Measurements from ENCODE around the gene SERPINA3. TPM values are rescaled to one million over a fixed set of nuclear protein-coding genes. Genes with fewer than 3 reads are reported as not detected.

SERPINA3 gene
- total and polyA plus RNA-seq, 2 experiments from 2014 or later, result 0.75 to 1.1 TPM

- Histone ChIP-seq H3K27me3 (replicated peaks; ENCODE audit: insufficient read depth) (no peaks in the 10 kb centered on the region; the same call in 1 of the 2 replicates), H3K27ac (peak overlapping the region; percentile 78), H2AFZ (no peak overlapping the region), H3K79me2 (ENCODE audit: insufficient read depth) (no peaks in the 10 kb centered on the region), H3K9ac (peak overlapping the region; percentile 59), H3K4me3 (no peak overlapping the region), H3K4me2 (ENCODE audit: unreplicated experiment) (no peak overlapping the region), H3K36me3 (ENCODE audit: low read depth) (no peaks in the 10 kb centered on the region), H3K4me1 (ENCODE audit: insufficient read depth) (peaks cover 36% of the 10 kb centered on the region), H3F3A (ENCODE audit: insufficient read depth) (peaks cover 17% of the 10 kb centered on the region; the same call in 1 of the 2 replicates), H3K9me2 (ENCODE audit: insufficient read depth) (no peaks in the 10 kb centered on the region), H3K9me3 (ENCODE audit: low read depth) (no peaks in the 10 kb centered on the region), H4K20me1 (ENCODE audit: insufficient read depth) (no peaks in the 10 kb centered on the region)
- TF ChIP-seq EZH2phosphoT487 (IDR thresholded peaks at IDR 0.05; ENCODE audit: insufficient read depth, low read depth) (no peak), EZH2 (IDR thresholded peaks at IDR 0.05; ENCODE audit: insufficient read depth, poor library complexity, severe bottlenecking) (no peak)
- in situ Hi-C loops (cut with MboI), result no loop called here
- DNase-seq, result no peak
- 48 to 55% methylated on average over 3 of the region's 3 CpGs for WGBS, 2 experiments (ENCODE audit: low coverage in 1 of 2, low lambda C conversion rate in 2 of 2, missing lambda C conversion rate in 2 of 2)
Measured at GRCh38 chr14:94599656-94600004, 12.6 kb upstream of the SERPINA3 start.

DNA sequence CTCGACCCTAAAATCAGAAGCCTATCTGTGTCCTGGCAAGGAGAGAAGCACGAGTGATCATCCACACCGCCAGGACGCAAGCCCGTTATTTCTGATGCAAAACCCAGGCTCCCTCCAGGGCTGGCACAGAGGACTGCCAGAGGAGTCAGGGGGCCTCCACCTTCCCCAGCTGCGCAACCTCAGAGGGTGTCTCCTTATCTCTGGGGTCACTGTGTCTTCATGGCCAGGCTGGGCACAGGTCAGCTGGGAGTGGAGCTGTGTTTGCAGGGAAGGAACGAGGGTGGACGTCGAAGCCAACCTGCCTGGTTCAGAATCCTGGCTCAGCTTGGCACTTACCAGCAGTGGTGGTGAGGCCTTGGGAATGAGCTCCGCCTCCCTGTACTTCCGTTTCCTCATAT is 12.0 kb upstream of the SERPINA3 start:
- Histone ChIP-seq H2AFZ (no peak overlapping the region), H3F3A (ENCODE audit: insufficient read depth) (peaks cover 17% of the 10 kb centered on the region; the same call in 1 of the 2 replicates), H3K4me2 (ENCODE audit: unreplicated experiment) (no peak overlapping the region), H3K9me2 (ENCODE audit: insufficient read depth) (no peaks in the 10 kb centered on the region), H3K9me3 (ENCODE audit: low read depth) (no peaks in the 10 kb centered on the region), H3K4me1 (ENCODE audit: insufficient read depth) (peaks cover 36% of the 10 kb centered on the region), H3K79me2 (ENCODE audit: insufficient read depth) (no peaks in the 10 kb centered on the region), H3K9ac (no peak overlapping the region; the same call in 1 of the 2 replicates), H3K36me3 (ENCODE audit: low read depth) (no peaks in the 10 kb centered on the region), H3K27me3 (replicated peaks; ENCODE audit: insufficient read depth) (no peaks in the 10 kb centered on the region; the same call in 1 of the 2 replicates), H3K27ac (peak overlapping the region; percentile 90), H3K4me3 (no peak overlapping the region), H4K20me1 (ENCODE audit: insufficient read depth) (no peaks in the 10 kb centered on the region)
- in situ Hi-C loops (cut with MboI), result no loop called here
- no peak for TF ChIP-seq EZH2phosphoT487 (IDR thresholded peaks at IDR 0.05; ENCODE audit: insufficient read depth, low read depth)
- TF ChIP-seq EZH2 (IDR thresholded peaks at IDR 0.05; ENCODE audit: insufficient read depth, poor library complexity, severe bottlenecking), result no peak
- WGBS, 2 experiments (ENCODE audit: low coverage in 1 of 2, low lambda C conversion rate in 2 of 2, missing lambda C conversion rate in 2 of 2), result 88% methylated on average over 11 of the region's 11 CpGs
- DNase-seq, result no peak

DNA sequence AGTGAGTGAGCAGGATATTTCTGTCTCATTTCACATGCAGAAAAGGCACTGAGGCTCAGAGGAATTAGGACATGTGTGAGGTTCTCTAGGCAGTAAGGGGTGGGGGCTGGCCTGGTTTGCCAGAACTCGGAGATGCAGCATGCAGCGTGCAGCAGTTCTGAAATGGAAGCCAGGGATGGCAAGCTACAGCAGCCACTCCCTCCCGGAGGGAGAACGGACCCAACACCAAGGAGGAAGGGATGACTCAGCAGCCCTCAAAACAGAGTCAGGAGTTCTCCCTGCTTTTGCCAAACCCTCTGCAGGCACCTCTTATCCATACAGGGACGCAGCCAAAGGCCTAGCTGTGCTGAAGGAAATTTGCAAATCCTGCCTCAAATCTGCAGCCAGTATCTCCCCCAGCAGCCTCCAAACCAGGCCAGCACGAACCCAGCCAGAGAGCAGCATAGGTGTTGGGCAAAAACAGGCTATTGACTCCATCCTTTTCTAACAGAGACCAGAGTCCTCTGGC is 10.3 kb upstream of the SERPINA3 start:
- WGBS, 2 experiments (ENCODE audit: low coverage in 1 of 2, low lambda C conversion rate in 2 of 2, missing lambda C conversion rate in 2 of 2), result 0 to 1% methylated on average over 6 of the region's 6 CpGs
- Histone ChIP-seq H3K9me2 (ENCODE audit: insufficient read depth) (no peaks in the 10 kb centered on the region), H3K79me2 (ENCODE audit: insufficient read depth) (no peaks in the 10 kb centered on the region), H4K20me1 (ENCODE audit: insufficient read depth) (no peaks in the 10 kb centered on the region), H3K4me3 (0 out of 2 replicates have a peak overlapping the region, but pooled peaks have one; percentile 26), H2AFZ (peak overlapping the region; percentile 62), H3K27ac (peak overlapping the region; percentile 68), H3K36me3 (ENCODE audit: low read depth) (no peaks in the 10 kb centered on the region), H3K9ac (peak overlapping the region; percentile 56), H3K4me1 (ENCODE audit: insufficient read depth) (peaks cover 36% of the 10 kb centered on the region), H3F3A (ENCODE audit: insufficient read depth) (peaks cover 17% of the 10 kb centered on the region; the same call in 1 of the 2 replicates), H3K4me2 (ENCODE audit: unreplicated experiment) (peak overlapping the region; percentile 66), H3K27me3 (replicated peaks; ENCODE audit: insufficient read depth) (no peaks in the 10 kb centered on the region; the same call in 1 of the 2 replicates), H3K9me3 (ENCODE audit: low read depth) (no peaks in the 10 kb centered on the region)
- TF ChIP-seq EZH2phosphoT487 (IDR thresholded peaks at IDR 0.05; ENCODE audit: insufficient read depth, low read depth) (no peak), EZH2 (IDR thresholded peaks at IDR 0.05; ENCODE audit: insufficient read depth, poor library complexity, severe bottlenecking) (no peak)
- in situ Hi-C loops (cut with MboI), result no loop called here
- DNase-seq, result peak; percentile 96

DNA sequence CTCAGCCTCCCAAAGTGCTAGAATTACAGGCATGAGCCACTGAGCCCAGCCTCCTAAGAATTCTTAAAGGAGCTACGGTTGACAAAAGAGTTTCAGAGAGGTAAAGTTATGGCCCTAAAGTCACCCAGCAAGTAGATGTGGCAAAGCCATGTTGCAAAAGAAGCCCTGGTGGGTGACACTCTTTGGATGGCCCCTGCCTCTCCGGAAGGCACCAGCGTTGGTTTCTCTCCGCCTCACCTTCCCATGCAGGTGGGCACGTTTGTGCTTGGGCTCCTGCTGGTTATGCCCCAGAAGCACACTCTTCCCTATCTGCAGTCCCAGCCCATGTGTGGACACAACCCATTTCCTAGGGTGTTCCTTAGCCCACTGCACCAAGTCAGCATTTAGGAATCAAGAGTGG is 9.5 kb upstream of the SERPINA3 start:
- Histone ChIP-seq H3K9me3 (ENCODE audit: low read depth) (no peaks in the 10 kb centered on the region), H2AFZ (no peak overlapping the region), H3K27ac (peak overlapping the region; percentile 68; the same call in 1 of the 2 replicates), H3K9me2 (ENCODE audit: insufficient read depth) (no peaks in the 10 kb centered on the region), H3K4me1 (ENCODE audit: insufficient read depth) (peaks cover 36% of the 10 kb centered on the region), H4K20me1 (ENCODE audit: insufficient read depth) (no peaks in the 10 kb centered on the region), H3F3A (ENCODE audit: insufficient read depth) (peaks cover 17% of the 10 kb centered on the region; the same call in 1 of the 2 replicates), H3K9ac (peak overlapping the region; percentile 56; the same call in 1 of the 2 replicates), H3K4me2 (ENCODE audit: unreplicated experiment) (no peak overlapping the region), H3K36me3 (ENCODE audit: low read depth) (no peaks in the 10 kb centered on the region), H3K27me3 (replicated peaks; ENCODE audit: insufficient read depth) (no peaks in the 10 kb centered on the region; the same call in 1 of the 2 replicates), H3K4me3 (no peak overlapping the region), H3K79me2 (ENCODE audit: insufficient read depth) (no peaks in the 10 kb centered on the region)
- no peak for DNase-seq
- no peak for TF ChIP-seq EZH2phosphoT487 (IDR thresholded peaks at IDR 0.05; ENCODE audit: insufficient read depth, low read depth)
- no peak for TF ChIP-seq EZH2 (IDR thresholded peaks at IDR 0.05; ENCODE audit: insufficient read depth, poor library complexity, severe bottlenecking)
- in situ Hi-C loops (cut with MboI), result no loop called here
- 66 to 68% methylated on average over 5 of the region's 5 CpGs for WGBS, 2 experiments (ENCODE audit: low coverage in 1 of 2, low lambda C conversion rate in 2 of 2, missing lambda C conversion rate in 2 of 2)
